IMR-90 (cell line): ENCODE data around the gene RBFOX2. TPM values are rescaled to one million over a fixed set of nuclear protein-coding genes. Genes with fewer than 3 reads are reported as not detected.

Source experiments
- ATAC-seq: fragments of 200-7000 bp; cut with Tn5 transposase; 2 replicates; pipeline ENCODE4 v1.9.1; 2020; ENCODE audit warnings: low read depth, mild to moderate bottlenecking, moderate library complexity
- BruUV-seq: library from RNA; stranded (reverse); fragments of 400-500 nt; replicated peaks from 2 replicates; lab custom pipeline; 2021; lab: Mats Ljungman, UMichigan
- CTCF ChIA-PET: fragments of 300-600 bp; formaldehyde crosslinking; extraction: SDS; loops from one replicate; lab custom pipeline; 2021; ENCODE audit warnings: antibody characterized with exemption; lab: Yijun Ruan, JAX
- POLR2A ChIA-PET: fragments of 300-600 bp; sonication (Branson Sonifier 250); formaldehyde crosslinking; loops from one replicate; lab custom pipeline; 2022; ENCODE audit warnings: antibody characterized with exemption; ENCODE audit not compliant: unreplicated experiment; lab: Charles Lee
- DNase-seq: peaks from one replicate; pipeline ENCODE4 v3.0.0; 2013
- H2AFZ ChIP-seq: replicated peaks from 2 replicates; pipeline ENCODE3; 2013; ENCODE audit warnings: low read length, mild to moderate bottlenecking; ENCODE audit not compliant: poor library complexity
- H2AK5ac ChIP-seq: 2 replicates; pipeline ENCODE4 v1.6.1; 2013; ENCODE audit warnings: low read depth, low read length, inconsistent platforms
- H2AK9ac ChIP-seq: replicated peaks from 2 replicates; pipeline ENCODE3; 2013; ENCODE audit warnings: mild to moderate bottlenecking, low read depth, low read length, moderate library complexity; ENCODE audit not compliant: poor library complexity
- H2BK120ac ChIP-seq: 2 replicates; pipeline ENCODE4 v1.6.1; 2013; ENCODE audit warnings: low read depth, low read length, inconsistent platforms
- H2BK15ac ChIP-seq: 3 replicates; pipeline ENCODE4 v1.6.1; 2013; ENCODE audit warnings: low read depth, low read length, inconsistent platforms
- H2BK20ac ChIP-seq: 2 replicates; pipeline ENCODE4 v1.6.1; 2013; ENCODE audit warnings: low read depth, mild to moderate bottlenecking, inconsistent platforms, low read length, moderate library complexity
- H2BK5ac ChIP-seq: 2 replicates; pipeline ENCODE4 v1.6.1; 2013; ENCODE audit warnings: mild to moderate bottlenecking, low read depth, low read length, inconsistent platforms; ENCODE audit not compliant: poor library complexity, severe bottlenecking
- H3K14ac ChIP-seq: replicated peaks from 2 replicates; pipeline ENCODE4 v1.6.1; 2013; ENCODE audit warnings: low read depth, low read length, inconsistent platforms
- H3K18ac ChIP-seq: 2 replicates; pipeline ENCODE4 v1.6.1; 2013; ENCODE audit warnings: low read depth, low read length, control low read depth
- H3K23ac ChIP-seq: 2 replicates; pipeline ENCODE4 v1.6.1; 2013; ENCODE audit warnings: low read depth, low read length, inconsistent platforms
- H3K27ac ChIP-seq: 2 replicates; pipeline ENCODE4 v1.5.1; 2013; ENCODE audit warnings: mild to moderate bottlenecking, control low read depth, low read length; ENCODE audit not compliant: insufficient read depth
- H3K27me3 ChIP-seq: 2 replicates; pipeline ENCODE4 v1.6.1; 2013; ENCODE audit warnings: low read length; ENCODE audit not compliant: control insufficient read depth, insufficient read depth
- H3K36me3 ChIP-seq: 2 replicates; pipeline ENCODE4 v1.6.1; 2013; ENCODE audit warnings: low read length, mixed read lengths; ENCODE audit not compliant: control insufficient read depth, insufficient read depth
- H3K4ac ChIP-seq: 2 replicates; pipeline ENCODE4 v1.6.1; 2013; ENCODE audit warnings: low read depth, low read length, inconsistent platforms
- H3K4me1 ChIP-seq: 2 replicates; pipeline ENCODE4 v1.6.1; 2013; ENCODE audit warnings: low read length, mixed read lengths; ENCODE audit not compliant: control insufficient read depth, insufficient read depth
- H3K4me2 ChIP-seq: 2 replicates; pipeline ENCODE4 v1.6.1; 2013; ENCODE audit warnings: low read depth, mild to moderate bottlenecking, control low read depth, low read length, moderate library complexity
- H3K4me3 ChIP-seq: 2 replicates; pipeline ENCODE4 v1.5.1; 2013; ENCODE audit warnings: low read depth, mild to moderate bottlenecking, control low read depth, low read length, moderate library complexity; ENCODE audit not compliant: insufficient read depth
- H3K56ac ChIP-seq: 2 replicates; pipeline ENCODE4 v1.6.1; 2013; ENCODE audit warnings: low read length, inconsistent platforms; ENCODE audit not compliant: insufficient read depth; ENCODE audit errors: extremely low read depth
- H3K79me1 ChIP-seq, 2 experiments: 2 replicates each; pipeline ENCODE4 v1.6.1; 2013; ENCODE audit warnings: low read length in 2 of 2, inconsistent platforms in 1 of 2, low read depth in 1 of 2
- H3K9ac ChIP-seq: 2 replicates; pipeline ENCODE4 v1.6.1; 2013; ENCODE audit warnings: low read depth, low read length, control low read depth
- H3K9me1 ChIP-seq: 2 replicates; pipeline ENCODE4 v1.6.1; 2013; ENCODE audit warnings: low read length, inconsistent platforms; ENCODE audit not compliant: insufficient read depth
- H3K9me3 ChIP-seq: 2 replicates; pipeline ENCODE4 v1.6.1; 2013; ENCODE audit warnings: low read length; ENCODE audit not compliant: control insufficient read depth, insufficient read depth
- H4K20me1 ChIP-seq: 2 replicates; pipeline ENCODE4 v1.6.1; 2013; ENCODE audit warnings: low read length, inconsistent platforms; ENCODE audit not compliant: insufficient read depth
- H4K5ac ChIP-seq: 2 replicates; pipeline ENCODE4 v1.6.1; 2013; ENCODE audit warnings: mild to moderate bottlenecking, low read depth, low read length, control low read depth
- H4K8ac ChIP-seq, 2 experiments: 2 replicates each; pipeline ENCODE4 v1.6.1; 2013; ENCODE audit warnings: low read depth in 2 of 2, low read length in 2 of 2, control low read depth in 1 of 2, inconsistent platforms in 1 of 2
- H4K91ac ChIP-seq: 2 replicates; pipeline ENCODE4 v1.6.1; 2013; ENCODE audit warnings: low read depth, low read length, inconsistent platforms; ENCODE audit not compliant: insufficient read depth
- CEBPB ChIP-seq: IDR thresholded peaks from 2 replicates; pipeline ENCODE4 v1.6.1; 2012; ENCODE audit warnings: low read depth, low read length, improper control_type of control experiment
- CTCF ChIP-seq: conservative IDR thresholded peaks from 2 replicates; pipeline ENCODE4 v1.5.1; 2012; ENCODE audit warnings: mild to moderate bottlenecking, low read depth, low read length, improper control_type of control experiment
- ELK1 ChIP-seq: fragments of 150-350 bp; IDR thresholded peaks from 2 replicates; pipeline ENCODE4 v1.6.1; 2016; ENCODE audit warnings: low read depth, mild to moderate bottlenecking, low read length, moderate library complexity, borderline replicate concordance
- MAFK ChIP-seq: IDR thresholded peaks from 2 replicates; pipeline ENCODE4 v1.6.1; 2012; ENCODE audit warnings: low read depth, low read length, improper control_type of control experiment
- POLR2A ChIP-seq: IDR thresholded peaks from 2 replicates; pipeline ENCODE4 v1.6.1; 2012; ENCODE audit warnings: mild to moderate bottlenecking, low read depth, low read length
- RCOR1 ChIP-seq: IDR thresholded peaks from 2 replicates; pipeline ENCODE4 v1.6.1; 2012; ENCODE audit warnings: mild to moderate bottlenecking, low read length, improper control_type of control experiment; ENCODE audit not compliant: insufficient replicate concordance
- RFX5 ChIP-seq: IDR thresholded peaks from 2 replicates; pipeline ENCODE4 v1.8.0; 2012; ENCODE audit warnings: low read depth, mild to moderate bottlenecking, low read length, moderate library complexity
- WGBS, 2 experiments: methylation state at CpG; one replicate each; pipeline versions ENCODE4 v1.1.5 to v1.1.7; 2013; ENCODE audit warnings: missing lambda C conversion rate in 2 of 2; ENCODE audit not compliant: insufficient read length in 1 of 2; ENCODE audit errors: extremely low coverage in 2 of 2; 5-methylcytosine and 5-hydroxymethylcytosine counted together
- dilution Hi-C: fragments of 300-500 bp; cut with HindIII; formaldehyde crosslinking; loops from one replicate; pipeline ENCODE4 v1.14.3; 2018; ENCODE audit warnings: low sequenced_read_pairs; ENCODE audit not compliant: unreplicated experiment
- in situ Hi-C: fragments of 300-500 bp; cut with MboI; formaldehyde crosslinking; loops from 3 replicates; pipeline ENCODE4 v1.14.3; 2019; ENCODE audit warnings: low sequenced_read_pairs, inconsistent platforms, mixed read lengths
- intact Hi-C: fragments of 100-400 bp; cut with micrococcal nuclease; formaldehyde crosslinking; loops from 2 replicates; pipeline ENCODE4 v1.10.0; 2022
- polyA plus RNA-seq, 3 experiments: library from polyadenylated mRNA; depleted of rRNA; stranded (reverse); fragments of >200 nt; gene quantifications; 2 replicates each; pipeline ENCODE4 v1.2.3, GENCODE V29; 2012; ENCODE audit warnings: low replicate concordance in 1 of 3
- total RNA-seq: library from RNA; depleted of rRNA; stranded (reverse); fragments of >200 nt; gene quantifications from 2 replicates; pipeline ENCODE4 v1.2.3, GENCODE V29; 2012

The RBFOX2 gene
- total and polyA plus RNA-seq, 2 of the 4 experiments (the other 2 are of a cell fraction) = 146 to 178 TPM

GRCh38 chr22:35970616-35971455 lies 57.8 kb downstream of the RBFOX2 start:
- Histone ChIP-seq H2BK20ac (peak overlapping the region; percentile 23), H3K9ac (0 out of 2 replicates have a peak overlapping the region, but pooled peaks have one; percentile 8), H4K8ac (peak overlapping the region in 1 of 2 experiments; percentile 44; a peak in 2 of 4 replicates), H2BK15ac (peak overlapping the region; percentile 22; the same call in 2 of the 3 replicates), H2AK5ac (peak overlapping the region; percentile 68; the same call in 1 of the 2 replicates), H4K20me1 (peaks cover 20% of the 10 kb centered on the region), H3K14ac (peak overlapping the region; percentile 77), H3K23ac (peak overlapping the region; percentile 55), H3K4me2 (peak overlapping the region; percentile 68), H3K36me3 (no peaks in the 10 kb centered on the region), H3K4me3 (no peak overlapping the region), H3K18ac (peak overlapping the region; percentile 84), H4K91ac (peak overlapping the region; percentile 45), H4K5ac (peak overlapping the region; percentile 49; the same call in 1 of the 2 replicates), H3K79me1 (peaks cover 48 to 84% of the 10 kb centered on the region in 2 experiments), H2BK120ac (peak overlapping the region; percentile 70), H3K9me3 (no peaks in the 10 kb centered on the region), H3K27ac (peak overlapping the region; percentile 96), H3K4ac (peak overlapping the region; percentile 66), H3K4me1 (peaks cover 34% of the 10 kb centered on the region), H3K27me3 (no peaks in the 10 kb centered on the region), H2AK9ac (no peak overlapping the region), H3K56ac (no peak overlapping the region), H3K9me1 (peaks cover 26% of the 10 kb centered on the region), H2BK5ac (peak overlapping the region; percentile 84), H2AFZ (no peak overlapping the region)
- ATAC-seq (peak; percentile 69), DNase-seq (no peak)
- no peak for TF ChIP-seq CTCF
- TF ChIP-seq POLR2A = no peak
- no peak for TF ChIP-seq ELK1
- 0 out of 2 replicates have a peak, but pooled peaks have one; percentile 13 for TF ChIP-seq CEBPB
- no peak for TF ChIP-seq RCOR1
- no peak for TF ChIP-seq RFX5
- no peak for TF ChIP-seq MAFK
- in situ Hi-C loops = no loop called here
- no TSS peak for BruUV-seq
- no CpG with 5 or more reads among the region's 4 CpGs for WGBS, 2 experiments
- CTCF ChIA-PET = interaction anchor here (0.6 to 1.5 kb wide), 4 partner anchors 20 to 98 kb away, joined by 3 to 4 read pairs (median 3); no protein-coding TSS in a partner anchor
- POLR2A ChIA-PET = no interaction called here
- intact Hi-C loops = no loop called here
- dilution Hi-C loops = no loop called here
